Fibroblast of skin of right biceps (primary cell): ENCODE measurements around the gene ADAMTS4.
A peak's percentile ranks its signal among the peaks of the same experiment; 100 is the strongest.
"Not testable (repeated sequence)": the region's sequence is repeated elsewhere in the genome, so short reads cannot be mapped to it uniquely, and the experiment has no call there.

ENCODE experiments used
- DNase-seq: peaks from one replicate; pipeline ENCODE4 v3.0.0-alpha.2; 2013

The ADAMTS4 gene

GRCh38 chr1:161198897-161199431 lies at the start of gene ADAMTS4:
TSS of gene ADAMTS4 (minus strand) at chr1:161199054. CDS start at chr1:161198627, 427 bp downstream.
- DNase-seq: peak; percentile 98

- no peak for DNase-seq
These were observed 46.0 kb upstream of the ADAMTS4 start for GRCh38 chr1:161244888-161245287.

GRCh38 chr1:161242313-161242712 lies 43.5 kb upstream of the ADAMTS4 start:
- no peak for DNase-seq

GRCh38 chr1:161241682-161242081 lies 42.8 kb upstream of the ADAMTS4 start:
- DNase-seq: no peak

GRCh38 chr1:161238039-161238473 lies 39.2 kb upstream of the ADAMTS4 start, which contains the start of gene NR1I3:
TSS of gene NR1I3 (minus strand) at chr1:161238203. CDS start at chr1:161236565, 1,638 bp downstream.
- no peak for DNase-seq

GRCh38 chr1:161235957-161236775 lies 37.3 kb upstream of the ADAMTS4 start:
- DNase-seq: no peak

- no peak for DNase-seq
These were observed 34.2 kb upstream of the ADAMTS4 start for GRCh38 chr1:161233102-161233501.

GRCh38 chr1:161230762-161231161 lies 31.9 kb upstream of the ADAMTS4 start:
- no peak for DNase-seq

GRCh38 chr1:161229896-161230295 lies 31.0 kb upstream of the ADAMTS4 start:
- DNase-seq: no peak

- no peak for DNase-seq
These were observed 29.2 kb upstream of the ADAMTS4 start for GRCh38 chr1:161228032-161228431.

- DNase-seq: peak; percentile 71
These were observed 28.5 kb upstream of the ADAMTS4 start for GRCh38 chr1:161227196-161227871.

GRCh38 chr1:161226759-161227158 lies 27.9 kb upstream of the ADAMTS4 start:
- no peak for DNase-seq

- DNase-seq: no peak
These were observed 27.5 kb upstream of the ADAMTS4 start for GRCh38 chr1:161226320-161226711.

- peak; percentile 100 for DNase-seq
These were observed 26.9 kb upstream of the ADAMTS4 start, which contains the start of gene TOMM40L for GRCh38 chr1:161225534-161226319. TSS of gene TOMM40L (plus strand) at chr1:161226060. CDS start at chr1:161226490, 430 bp downstream.

- DNase-seq: no peak
These were observed 26.3 kb upstream of the ADAMTS4 start for GRCh38 chr1:161225178-161225533.

- DNase-seq: not testable (repeated sequence)
These were observed 25.8 kb upstream of the ADAMTS4 start for GRCh38 chr1:161224695-161225087.

- no peak for DNase-seq
These were observed 25.2 kb upstream of the ADAMTS4 start for GRCh38 chr1:161223805-161224694.

GRCh38 chr1:161222175-161223019 lies 23.5 kb upstream of the ADAMTS4 start:
- no peak for DNase-seq

GRCh38 chr1:161220002-161220401 lies 21.1 kb upstream of the ADAMTS4 start:
- no peak for DNase-seq

GRCh38 chr1:161219078-161219892 lies 20.4 kb upstream of the ADAMTS4 start:
- DNase-seq: no peak
